Choroid plexus epithelial cell (primary cell): ENCODE data around the gene MINDY4.

Experiments used
- DNase-seq: peaks from one replicate; pipeline ENCODE4 v3.0.0-alpha.2; 2010; ENCODE audit warnings: low read depth
- H3K4me3 ChIP-seq: 2 replicates; pipeline ENCODE4 v1.5.1; 2011; ENCODE audit warnings: low read depth, mild to moderate bottlenecking, control low read depth, low read length, moderate library complexity
- TF ChIP-seq, protein P1 (sequence below): conservative IDR thresholded peaks from 2 replicates; pipeline ENCODE4 v1.5.1; 2011; ENCODE audit warnings: low read depth, mild to moderate bottlenecking, control low read depth, inconsistent platforms, low read length, moderate library complexity

MINDY4 gene

DNA sequence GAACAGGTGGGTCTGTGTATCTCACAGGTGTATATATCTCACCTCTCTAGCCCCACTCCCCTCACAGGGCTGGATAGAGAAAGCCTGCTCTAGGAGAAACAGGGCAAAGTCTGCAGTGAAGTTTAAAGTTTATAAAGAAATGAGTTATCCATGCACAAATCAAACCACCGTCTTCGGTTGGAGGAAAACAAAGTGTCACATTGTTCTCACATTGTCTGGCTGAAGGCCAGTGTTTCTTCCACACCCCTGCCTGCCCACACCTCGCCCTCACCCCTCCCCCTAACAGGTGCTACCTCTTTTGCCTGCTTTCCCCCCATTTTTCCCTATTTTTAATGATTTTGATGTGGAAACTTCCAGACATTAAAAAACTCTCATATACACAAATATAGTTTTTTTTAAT is 166.2 kb downstream of the MINDY4 start:
- no peak for DNase-seq
- TF ChIP-seq, protein P1, sequence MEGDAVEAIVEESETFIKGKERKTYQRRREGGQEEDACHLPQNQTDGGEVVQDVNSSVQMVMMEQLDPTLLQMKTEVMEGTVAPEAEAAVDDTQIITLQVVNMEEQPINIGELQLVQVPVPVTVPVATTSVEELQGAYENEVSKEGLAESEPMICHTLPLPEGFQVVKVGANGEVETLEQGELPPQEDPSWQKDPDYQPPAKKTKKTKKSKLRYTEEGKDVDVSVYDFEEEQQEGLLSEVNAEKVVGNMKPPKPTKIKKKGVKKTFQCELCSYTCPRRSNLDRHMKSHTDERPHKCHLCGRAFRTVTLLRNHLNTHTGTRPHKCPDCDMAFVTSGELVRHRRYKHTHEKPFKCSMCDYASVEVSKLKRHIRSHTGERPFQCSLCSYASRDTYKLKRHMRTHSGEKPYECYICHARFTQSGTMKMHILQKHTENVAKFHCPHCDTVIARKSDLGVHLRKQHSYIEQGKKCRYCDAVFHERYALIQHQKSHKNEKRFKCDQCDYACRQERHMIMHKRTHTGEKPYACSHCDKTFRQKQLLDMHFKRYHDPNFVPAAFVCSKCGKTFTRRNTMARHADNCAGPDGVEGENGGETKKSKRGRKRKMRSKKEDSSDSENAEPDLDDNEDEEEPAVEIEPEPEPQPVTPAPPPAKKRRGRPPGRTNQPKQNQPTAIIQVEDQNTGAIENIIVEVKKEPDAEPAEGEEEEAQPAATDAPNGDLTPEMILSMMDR, result no peak
- no peak overlapping the region for H3K4me3 ChIP-seq

GRCh38 chr7:30938435-30939316 is 167.5 kb downstream of the MINDY4 start:
- peak; percentile 78 for DNase-seq
- H3K4me3 ChIP-seq, result peak overlapping the region; percentile 6
- TF ChIP-seq, protein P1, result peak; percentile 96

DNA sequence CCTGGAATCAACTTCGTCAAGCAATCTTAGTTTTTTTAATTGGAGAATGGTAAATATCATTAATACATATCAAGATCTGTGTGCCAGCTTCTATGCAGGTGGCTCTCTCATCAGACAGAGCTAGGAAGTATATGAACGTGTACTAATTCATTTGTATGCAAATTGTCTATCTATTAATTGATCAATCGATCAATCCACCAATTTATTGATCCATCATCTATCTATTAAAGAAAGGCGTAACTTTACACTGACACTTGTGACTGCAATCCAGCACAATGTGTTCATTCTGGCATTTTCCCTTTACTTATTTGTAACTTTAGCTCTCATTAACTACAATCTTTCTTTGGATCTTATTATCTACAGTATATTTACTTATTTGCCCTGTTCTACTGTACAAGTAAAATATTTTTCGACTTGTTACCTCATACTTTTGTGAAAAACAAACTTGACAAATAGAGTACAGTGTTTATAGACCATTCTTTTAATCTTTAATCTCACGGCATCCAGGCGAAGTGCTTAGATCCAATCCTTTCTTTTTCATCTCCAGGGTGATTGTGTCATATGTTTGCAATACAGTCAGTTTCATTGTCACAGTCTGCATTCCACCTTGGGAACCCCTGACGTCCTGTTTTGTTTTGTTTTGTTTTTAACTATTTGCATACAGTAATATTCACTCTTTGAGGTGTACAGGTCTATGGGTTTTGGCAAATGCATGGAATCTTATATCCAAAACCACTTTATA is 170.5 kb downstream of the MINDY4 start:
- no peak overlapping the region for H3K4me3 ChIP-seq
- TF ChIP-seq, protein P1, result no peak
- no peak for DNase-seq
